Muscle of arm (tissue), 14 donors: ENCODE results near the gene ARG1. TPM values are rescaled to one million over a fixed set of nuclear protein-coding genes. Genes with fewer than 3 reads are reported as not detected.
A peak's percentile ranks its signal among the peaks of the same experiment; 100 is the strongest.
"Not testable (repeated sequence)": the region's sequence is repeated elsewhere in the genome, so short reads cannot be mapped to it uniquely, and the experiment has no call there.

Source experiments
- DNase-seq: peaks from one replicate; pipeline ENCODE4 v3.0.0-alpha.2; 2013
- long read RNA-seq, 11 donors: transcript quantifications; one replicate each; lab custom pipeline, GENCODE V29; 2026
- polyA plus RNA-seq, 12 donors: library from polyadenylated mRNA; unstranded; fragments of 120-200 nt; gene quantifications; one replicate each; pipeline ENCODE4 v1.2.1, GENCODE V29; 2013; ENCODE audit not compliant: insufficient read length in 12 of 12

ARG1 gene
- 1 to 10 TPM in 5 of 12 donors, under 1 TPM in 5, not detected in 2; 0.44 to 2.6 (median 0.93) TPM for polyA plus RNA-seq
- long read RNA-seq, donor 1, result 0 reads
- long read RNA-seq, donor 2, result 0 reads
- long read RNA-seq, donor 3, result 0 reads
- long read RNA-seq, donor 4, result 0 reads
- long read RNA-seq, donor 5, partial matches to known transcripts, result 0 of 1 reads
- long read RNA-seq, donor 5, other reads (novel, unspliced or antisense), result 0 of 1 reads
- long read RNA-seq, donor 6, result 0 reads
- long read RNA-seq, donor 7, result 0 reads
- long read RNA-seq, donor 8, result 0 reads
- long read RNA-seq, donor 9, result 0 reads
- long read RNA-seq, donor 10, result 0 reads
- long read RNA-seq, donor 11, partial matches to known transcripts, result 0 of 2 reads
- long read RNA-seq, donor 11, other reads (novel, unspliced or antisense), result 0 of 2 reads

DNA sequence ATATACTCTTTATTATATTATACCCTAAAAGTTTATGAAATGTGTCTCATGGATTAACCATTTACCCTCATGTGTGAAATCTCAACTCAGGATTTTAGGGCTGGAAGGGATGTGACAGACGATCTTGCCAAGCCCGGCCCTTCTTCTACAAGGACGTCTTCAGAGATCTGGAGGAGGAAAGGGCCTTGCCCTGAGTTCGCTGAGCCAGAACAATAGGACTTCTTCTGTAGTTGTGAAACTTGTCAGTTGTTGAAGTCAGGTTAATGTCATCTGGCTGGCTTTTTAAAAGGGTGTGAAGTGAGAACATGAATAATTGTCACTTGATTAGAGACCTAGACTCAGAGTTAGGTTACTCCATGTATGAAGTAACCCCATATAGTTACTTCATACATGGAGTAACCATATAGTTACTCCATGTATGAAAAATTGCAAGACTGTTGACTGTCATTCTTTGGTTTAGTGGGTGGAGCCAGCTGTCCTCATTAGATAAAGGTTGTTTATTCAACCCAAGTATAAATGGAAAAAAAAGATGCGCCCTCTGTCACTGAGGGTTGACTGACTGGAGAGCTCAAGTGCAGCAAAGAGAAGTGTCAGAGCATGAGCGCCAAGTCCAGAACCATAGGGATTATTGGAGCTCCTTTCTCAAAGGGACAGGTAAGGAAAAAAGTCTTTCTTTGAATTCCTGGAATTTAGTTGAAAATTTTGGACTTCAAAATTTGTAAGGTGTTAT is at the start of gene ARG1:
TSS of gene ARG1 (plus strand) at position 541 of the 730 bp plus-strand sequence. CDS start at position 598, 57 bp downstream.
- DNase-seq, result no peak

DNA sequence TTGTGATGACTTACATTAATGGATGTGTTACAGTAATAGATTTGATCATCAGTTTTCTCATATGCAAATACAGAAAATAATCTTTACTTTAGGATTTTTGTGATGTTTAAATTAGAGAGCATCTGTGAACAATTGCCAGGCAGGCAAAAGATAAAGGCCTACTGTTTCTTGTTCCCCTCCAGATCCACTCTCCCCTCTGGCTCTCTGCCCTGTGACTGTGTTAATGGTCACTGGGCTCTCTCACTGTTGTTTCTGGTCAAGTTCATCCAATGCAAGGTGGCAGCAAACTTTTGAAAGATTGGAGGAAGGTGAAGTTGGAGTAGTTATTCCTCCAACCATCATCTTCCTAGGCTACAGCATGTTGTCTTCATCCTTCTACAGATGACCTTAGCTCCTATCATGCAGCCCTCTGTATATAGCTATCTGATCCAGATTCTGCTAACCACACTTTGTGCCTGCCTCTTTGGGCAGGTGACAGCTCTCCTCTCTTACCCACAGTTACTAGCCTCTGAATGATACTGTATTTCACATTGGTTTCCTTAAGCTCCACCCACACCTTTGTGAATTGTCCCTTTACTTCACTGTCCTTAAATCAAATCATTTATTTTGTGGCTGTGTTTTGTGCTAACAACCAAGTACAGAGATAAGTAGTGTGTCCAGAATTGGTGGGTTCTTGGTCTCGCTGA is 48.9 kb upstream of the ARG1 start:
- no peak for DNase-seq

DNA sequence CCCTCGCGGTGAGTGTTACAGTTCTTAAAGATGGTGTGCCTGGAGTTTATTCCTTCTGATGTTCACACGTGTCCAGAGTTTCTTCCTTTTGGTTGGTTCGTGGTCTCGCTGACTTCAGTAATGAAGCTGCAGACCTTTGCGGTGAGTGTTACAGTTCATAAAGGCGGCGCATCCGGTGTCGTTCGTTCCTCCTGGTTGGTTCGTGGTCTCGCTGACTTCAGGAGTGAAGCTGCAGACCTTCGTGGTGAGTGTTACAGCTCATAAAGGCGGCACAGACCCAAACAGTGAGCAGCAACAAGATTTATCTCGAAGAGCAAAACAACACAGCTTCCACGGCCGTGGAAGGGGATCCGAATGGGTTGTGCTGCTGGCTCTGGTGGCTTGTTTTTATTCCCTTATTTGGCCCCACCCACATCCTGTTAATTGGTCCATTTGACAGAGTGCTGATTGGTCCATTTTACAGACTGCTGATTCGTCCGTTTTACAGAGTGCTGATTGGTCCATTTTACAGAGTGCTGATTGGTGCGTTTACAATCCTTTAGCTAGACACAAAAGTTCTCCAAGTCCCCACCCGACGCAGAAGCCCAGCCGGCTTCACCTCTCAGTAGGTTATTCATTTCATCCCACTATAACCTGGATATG is 48.2 kb upstream of the ARG1 start:
- DNase-seq, result no peak

DNA sequence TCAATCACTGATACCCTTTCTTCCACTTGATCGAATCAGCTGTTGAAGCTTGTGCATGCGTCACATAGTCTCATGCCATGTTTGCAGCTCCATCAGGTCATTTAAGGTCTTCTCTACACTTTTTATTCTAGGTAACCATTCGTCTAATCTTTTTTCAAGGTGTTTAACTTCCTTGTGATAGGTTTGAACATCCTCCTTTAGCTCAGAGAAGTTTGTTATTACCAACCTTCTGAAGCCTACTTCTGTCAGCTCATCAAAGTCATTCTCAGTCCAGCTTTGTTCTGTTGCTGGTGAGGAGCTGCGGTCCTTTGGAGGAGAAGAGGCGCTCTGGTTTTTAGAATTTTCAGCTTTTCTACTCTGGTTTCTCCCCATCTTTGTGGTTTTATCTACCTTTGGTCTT is 42.1 kb upstream of the ARG1 start:
- not testable (repeated sequence) for DNase-seq

DNA sequence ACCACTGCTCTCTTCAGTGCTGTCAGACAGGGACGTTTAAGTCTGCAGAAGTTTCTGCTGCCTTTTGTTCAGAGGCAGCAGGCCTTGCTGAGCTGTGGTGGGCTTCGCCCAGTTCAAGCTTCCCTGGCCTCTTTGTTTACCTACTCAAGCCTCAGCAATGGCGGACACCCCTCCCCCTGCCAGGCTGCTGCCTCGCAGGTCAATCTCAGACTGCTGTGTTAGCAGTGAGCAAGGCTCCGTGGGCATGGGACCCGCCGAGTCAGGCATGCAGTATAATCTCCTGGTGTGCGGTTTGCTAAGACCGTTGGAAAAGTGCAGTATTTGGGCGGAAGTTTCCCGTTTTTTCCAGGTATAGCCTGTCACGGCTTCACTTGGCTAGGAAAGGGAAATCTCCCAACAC is 41.3 kb upstream of the ARG1 start:
- not testable (repeated sequence) for DNase-seq

DNA sequence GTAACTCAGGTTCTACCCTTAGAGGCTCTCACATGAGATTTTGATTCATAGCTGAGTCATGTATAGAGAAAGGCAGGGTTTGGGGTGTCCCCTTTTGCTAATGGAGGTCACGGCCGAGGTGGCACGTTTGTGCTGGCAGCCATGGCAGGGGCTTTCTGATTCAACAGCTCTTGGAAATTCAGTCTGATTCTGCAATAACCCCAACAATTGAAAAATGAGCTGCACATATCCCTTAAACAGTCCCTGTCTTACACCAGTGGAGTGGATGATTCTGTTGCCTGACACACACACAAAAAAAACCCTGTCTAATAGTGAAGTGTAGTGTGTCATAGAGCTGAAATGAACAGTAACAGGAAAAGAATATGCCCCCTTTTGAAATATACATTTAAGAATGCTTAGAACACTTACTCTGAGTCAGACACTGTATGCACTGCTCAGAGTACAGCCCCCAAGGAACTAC is 40.4 kb upstream of the ARG1 start:
- DNase-seq, result no peak

DNA sequence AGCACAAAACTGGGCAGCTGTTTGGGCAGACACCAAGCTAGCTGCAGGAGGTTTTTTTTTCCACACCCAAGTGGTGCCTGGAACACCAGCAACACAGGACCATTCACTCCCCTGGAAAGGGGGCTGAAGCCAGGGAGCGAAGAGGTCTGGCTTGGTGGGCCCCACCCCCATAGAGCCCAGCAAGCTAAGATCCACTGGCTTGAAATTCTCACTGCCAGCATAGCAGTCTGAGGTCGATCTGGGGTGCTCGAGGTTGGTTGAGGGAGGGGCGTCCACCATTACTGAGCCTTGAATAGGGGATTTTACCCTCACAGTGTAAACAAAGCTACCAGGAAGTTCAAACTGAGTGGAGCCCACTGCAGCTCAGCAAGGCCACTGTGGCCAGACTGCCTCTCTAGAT is 34.4 kb upstream of the ARG1 start:
- DNase-seq, result not testable (repeated sequence)

DNA sequence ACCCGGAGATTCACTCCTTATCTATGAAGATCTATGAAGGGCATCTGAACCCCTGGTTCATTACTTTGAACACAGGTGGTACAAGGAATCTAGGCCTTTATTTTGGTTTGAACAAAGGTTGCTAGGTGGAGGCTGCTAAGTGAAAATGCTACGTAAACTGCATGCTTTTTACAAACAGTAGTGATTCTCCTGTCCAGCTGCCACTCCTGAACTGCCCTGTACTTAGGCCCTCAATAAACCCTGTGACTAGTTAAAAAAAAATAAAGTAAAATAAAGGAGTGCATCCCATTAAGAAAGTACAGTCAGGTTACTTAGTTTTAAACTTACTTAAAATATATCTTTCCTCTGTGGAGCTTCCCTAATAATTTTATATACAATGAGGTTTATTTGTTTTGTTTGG is 27.7 kb upstream of the ARG1 start:
- DNase-seq, result no peak

DNA sequence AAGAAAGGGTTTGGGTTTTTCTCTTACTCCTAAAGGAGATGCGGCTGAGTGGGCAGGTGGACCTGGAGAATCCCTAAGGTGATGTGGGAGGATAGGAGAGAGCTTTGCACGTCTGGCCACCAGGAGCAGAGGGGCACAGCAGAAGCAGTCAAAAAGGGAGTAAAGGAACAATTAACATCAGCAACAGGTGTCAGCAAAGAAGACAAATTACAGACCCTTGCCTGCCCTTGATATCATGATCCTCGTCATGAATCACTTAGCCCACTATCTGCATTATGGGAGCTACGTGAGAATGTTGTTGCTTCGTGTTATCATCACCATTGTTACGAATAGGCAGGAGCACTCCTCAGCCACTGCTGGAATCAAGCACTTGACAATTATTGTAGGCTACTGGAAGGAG is 25.5 kb upstream of the ARG1 start:
- DNase-seq, result no peak

DNA sequence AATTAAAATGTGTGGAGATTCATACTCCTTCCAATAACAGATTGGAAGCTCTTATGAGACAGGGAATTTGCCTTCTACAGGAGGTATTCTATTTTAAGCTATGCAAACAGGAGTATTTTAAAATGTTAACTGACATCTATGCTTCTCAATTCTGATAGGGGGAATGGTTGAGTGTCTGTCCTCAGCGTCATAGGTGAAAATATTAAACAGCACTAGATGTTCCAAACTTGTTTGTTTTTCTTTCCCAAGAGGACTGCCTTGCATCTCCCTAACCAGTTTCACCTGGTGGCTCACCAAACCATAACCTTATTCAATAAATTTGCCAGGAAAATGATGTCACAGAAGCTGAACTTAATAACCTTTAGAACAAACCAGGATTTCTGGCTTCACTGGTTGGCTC is 24.6 kb upstream of the ARG1 start:
- no peak for DNase-seq

DNA sequence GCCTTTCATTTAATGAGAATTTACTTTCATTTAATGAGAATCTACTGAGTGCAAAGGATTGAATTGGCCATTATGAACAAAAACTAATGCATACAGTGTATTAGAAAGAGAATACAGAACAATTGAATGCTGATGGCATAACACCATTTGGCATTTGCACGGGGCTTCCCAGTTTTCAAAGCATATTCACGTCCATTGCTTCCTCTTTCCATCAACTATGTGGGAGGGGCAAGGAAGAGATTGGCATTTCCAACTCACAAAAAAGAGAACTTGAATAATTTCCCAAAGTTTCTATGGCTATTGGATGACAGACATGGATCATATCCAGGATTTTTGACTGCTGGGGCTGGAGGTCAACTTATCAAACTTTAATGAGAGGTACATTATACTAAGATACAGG is 23.2 kb upstream of the ARG1 start:
- DNase-seq, result no peak

DNA sequence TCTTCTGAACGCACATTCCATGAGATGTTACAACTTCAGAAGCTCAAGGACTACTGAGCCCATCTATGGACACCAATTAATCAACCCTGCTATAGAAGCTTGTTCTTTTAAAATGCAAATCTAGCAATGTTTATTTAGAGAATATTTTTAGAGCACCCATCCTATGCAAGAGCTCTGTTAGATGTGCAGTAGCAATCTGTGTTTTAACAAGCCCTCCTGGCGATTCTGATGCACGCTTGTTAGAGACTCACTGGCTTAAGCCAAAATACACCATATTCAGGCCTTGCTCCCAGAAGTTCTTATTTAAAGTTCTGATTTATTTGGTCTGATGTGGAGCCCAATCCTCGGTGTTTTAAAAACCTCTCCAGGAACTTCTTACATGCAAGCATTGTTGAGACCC is 21.1 kb upstream of the ARG1 start:
- no peak for DNase-seq

DNA sequence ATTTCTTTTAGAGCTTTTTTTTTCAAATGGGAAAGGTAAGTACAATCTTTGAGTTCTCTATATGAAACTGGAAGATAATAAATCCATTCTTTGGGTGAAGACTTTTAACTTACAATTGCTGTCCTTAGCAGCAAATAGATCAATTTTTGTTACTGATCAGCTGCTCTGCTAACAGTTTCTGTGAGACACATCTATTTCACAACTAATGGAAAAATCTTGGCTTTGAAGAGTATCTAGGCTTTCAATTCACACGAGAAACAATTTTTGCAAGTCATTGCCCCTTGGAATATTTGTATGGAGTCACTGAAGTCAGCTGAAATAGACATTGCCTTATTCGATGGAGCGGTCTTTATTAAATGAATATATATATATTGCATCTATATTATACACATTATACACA is 20.5 kb upstream of the ARG1 start:
- no peak for DNase-seq

DNA sequence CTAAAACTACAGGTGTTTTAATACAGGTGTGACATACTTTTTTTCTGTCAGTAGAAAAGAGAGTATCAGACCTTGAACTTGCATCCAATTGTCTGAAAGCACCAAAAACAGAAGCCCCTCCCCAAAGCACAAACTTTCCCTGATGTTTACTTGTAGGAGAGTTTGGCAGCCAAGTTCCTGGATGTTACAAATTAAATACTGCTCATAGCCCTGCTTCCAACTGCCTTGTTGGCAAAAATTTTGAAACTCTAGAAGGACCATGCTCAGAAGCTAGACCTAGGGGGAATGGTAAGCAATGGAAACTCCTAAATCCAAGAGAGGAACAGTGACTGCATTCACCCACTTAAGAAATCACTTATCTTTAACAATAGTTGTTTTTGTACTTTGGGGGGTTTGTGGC is 17.0 kb upstream of the ARG1 start:
- DNase-seq, result peak; percentile 38

DNA sequence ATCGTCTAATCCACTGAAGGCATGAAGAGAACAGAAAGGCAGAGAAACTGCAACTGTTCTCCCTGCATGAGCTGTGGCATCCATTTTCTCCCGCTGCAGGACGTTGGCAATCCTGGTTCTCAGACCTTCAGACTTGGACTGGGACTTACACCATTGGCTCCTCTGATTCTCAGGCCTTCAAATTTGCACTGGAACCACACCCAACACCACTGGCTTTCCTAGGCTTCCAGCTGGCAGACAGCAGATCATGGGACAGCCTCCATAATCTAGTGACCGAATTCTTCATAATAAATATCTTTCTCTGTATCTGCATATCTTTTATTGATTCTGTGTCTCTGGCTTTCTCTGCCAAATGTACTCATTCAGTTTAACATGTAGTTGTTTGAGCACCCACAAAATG is 14.1 kb upstream of the ARG1 start:
- no peak for DNase-seq

DNA sequence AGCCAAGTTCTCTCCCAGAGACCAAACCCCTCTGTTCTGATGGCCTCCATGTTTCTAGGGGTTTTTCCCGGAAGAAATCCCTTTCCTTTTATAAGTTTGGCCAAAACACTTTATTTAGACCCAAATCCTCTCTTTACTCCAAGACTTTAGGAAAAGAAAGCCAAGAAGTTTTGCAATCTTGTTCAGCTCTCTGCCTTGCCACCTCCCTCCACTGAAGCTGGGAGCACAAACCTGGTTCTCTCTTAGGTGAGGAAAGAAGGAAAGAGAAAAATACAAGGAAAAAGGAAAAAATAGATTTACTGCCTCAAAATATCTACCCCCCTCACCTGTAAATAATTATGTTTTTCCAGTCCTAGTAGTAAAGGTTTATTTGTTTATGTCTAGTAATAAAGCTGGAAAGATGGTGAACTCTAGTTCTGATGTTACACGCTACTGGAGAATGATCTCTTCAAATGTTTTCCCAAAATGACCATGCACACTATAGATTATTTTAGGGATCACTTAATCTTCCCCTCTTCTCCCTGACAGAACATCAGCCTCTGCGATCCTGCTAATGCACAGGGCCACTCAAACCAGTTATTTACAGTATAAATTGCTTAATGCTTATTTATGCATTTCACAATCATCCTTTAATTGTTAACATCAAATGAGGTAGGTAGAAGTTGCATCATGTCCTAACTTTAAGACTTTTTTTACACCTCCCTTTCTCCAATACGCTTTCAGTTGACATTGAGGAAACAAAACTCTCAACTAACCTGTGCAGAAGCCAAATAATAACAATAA is 10.9 kb upstream of the ARG1 start:
- DNase-seq, result no peak

DNA sequence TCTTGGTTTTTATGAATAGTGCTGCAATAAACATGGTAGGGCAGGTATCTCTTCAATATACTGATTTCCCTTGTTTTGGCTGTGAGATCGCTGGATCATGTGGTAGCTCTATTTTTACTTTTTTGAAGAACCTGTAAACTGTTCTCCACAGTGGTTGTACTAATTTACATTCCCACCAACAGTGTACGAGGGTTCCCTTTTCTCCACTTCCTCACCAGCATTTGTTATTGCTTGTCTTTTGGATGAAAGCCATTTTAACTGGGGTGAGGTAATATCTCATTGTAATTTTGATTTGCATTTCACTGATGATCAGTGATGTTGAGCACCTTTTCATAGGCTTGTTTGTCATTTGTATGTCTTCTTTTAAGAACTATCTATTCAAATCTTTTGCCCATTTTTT is 8.0 kb upstream of the ARG1 start:
- DNase-seq, result no peak

DNA sequence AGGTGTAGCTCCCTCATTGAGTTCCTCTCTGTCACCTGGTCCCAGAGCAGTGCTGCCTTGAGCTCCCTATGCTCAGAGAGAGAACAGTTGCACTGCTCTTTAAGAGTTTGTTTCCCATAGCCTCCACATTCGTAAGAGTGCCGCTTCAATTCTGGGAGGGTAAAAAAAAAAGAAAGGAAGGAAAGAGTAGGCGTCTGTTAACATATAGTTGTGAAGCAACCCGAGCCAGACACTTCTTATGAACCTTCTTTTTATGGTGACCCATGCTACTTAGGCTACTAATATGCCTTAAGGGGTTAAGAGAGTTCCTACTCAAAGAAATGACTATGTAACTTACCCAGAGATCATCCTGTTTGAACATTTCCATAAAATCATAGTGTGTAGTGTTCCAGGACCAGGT is 4.3 kb upstream of the ARG1 start:
- DNase-seq, result no peak

DNA sequence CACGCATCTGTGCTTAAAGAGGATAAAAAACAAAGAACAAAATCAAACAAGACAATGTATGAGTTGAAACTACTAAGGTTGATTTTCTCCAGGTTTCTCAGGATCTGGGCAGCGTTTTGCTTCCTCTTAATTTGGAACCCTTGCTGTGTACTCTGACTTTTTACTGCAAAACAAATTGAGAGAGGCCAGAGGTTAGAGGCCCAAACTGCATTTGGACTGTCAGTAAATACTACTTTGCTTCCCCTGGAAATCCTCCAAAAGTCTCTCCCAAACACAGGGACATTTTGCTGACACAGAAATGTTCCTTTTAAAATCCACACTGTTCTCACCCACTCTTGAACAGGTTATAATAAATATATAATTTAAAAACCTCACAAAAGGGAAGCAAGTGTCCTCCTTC is 1.1 kb downstream of the ARG1 start:
- no peak for DNase-seq

DNA sequence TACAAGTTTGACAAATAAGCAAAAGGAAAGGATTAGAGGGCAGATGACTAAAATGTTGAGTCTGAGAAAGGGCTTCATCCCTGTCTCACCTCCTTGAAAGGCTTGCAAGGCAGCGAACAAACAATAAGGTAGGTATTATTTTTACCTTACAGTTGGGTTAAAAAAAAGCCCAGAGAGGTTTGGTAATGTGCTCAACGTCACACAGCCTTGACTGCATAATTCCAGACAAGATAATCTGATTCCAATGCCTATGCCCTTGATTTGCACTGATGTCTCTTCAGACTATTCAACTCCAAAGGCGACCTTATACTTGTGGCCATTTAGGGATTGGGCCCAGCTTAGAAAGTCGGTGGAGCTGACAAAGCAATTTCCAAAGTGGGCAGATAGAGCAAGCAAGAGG is 1.7 kb downstream of the ARG1 start:
- no peak for DNase-seq

DNA sequence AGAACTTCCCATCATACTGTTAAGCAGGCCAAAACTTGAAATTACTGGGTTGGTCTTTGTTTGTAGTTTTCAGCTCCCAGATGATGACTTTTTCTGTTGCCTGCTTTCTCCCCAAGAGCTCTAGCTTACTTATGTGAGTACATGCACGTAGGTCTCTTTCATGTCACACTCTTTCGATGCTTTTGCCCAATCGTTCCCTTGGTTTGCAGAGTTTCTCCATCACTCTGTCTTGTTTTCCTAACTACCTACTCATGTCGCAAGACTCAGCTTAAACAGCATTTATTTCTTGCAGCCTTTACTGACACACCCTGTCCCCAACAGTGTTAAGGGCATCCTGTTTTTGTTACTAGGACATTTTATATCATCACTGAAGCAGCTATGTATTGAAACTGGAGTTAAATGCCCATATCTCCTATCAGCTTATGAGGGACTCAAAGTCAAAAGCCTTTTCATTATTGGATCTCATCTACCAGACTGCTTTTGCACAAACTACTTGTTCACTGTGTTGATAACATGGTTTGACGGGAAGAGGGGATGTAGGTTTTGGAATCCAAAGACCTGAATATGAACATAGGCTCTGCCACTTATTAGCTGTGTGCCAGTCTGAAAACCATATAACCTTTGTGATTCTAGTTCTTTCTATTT is 2.9 kb downstream of the ARG1 start:
- no peak for DNase-seq
